IPS DF 6.9 (cell line): Measurements from ENCODE around the gene EEF1AKMT4.
A peak's percentile ranks its signal among the peaks of the same experiment; 100 is the strongest.

Experiments used
- DNase-seq: peaks from one replicate; pipeline ENCODE4 v3.0.0-alpha.2; 2013; ENCODE audit warnings: low read depth, low spot score
- H3K27ac ChIP-seq: one replicate; pipeline ENCODE4 v1.5.1; 2013; ENCODE audit warnings: low read length, control low read depth
- H3K27me3 ChIP-seq: 2 replicates; pipeline ENCODE4 v1.6.1; 2013; ENCODE audit warnings: mild to moderate bottlenecking, low read length; ENCODE audit not compliant: control insufficient read depth, insufficient read depth
- H3K36me3 ChIP-seq: 2 replicates; pipeline ENCODE4 v1.6.1; 2013; ENCODE audit warnings: low read length; ENCODE audit not compliant: control insufficient read depth, insufficient read depth
- H3K4me1 ChIP-seq: 2 replicates; pipeline ENCODE4 v1.6.1; 2013; ENCODE audit warnings: low read length; ENCODE audit not compliant: control insufficient read depth, insufficient read depth
- H3K4me3 ChIP-seq: 2 replicates; pipeline ENCODE4 v1.5.1; 2013; ENCODE audit warnings: mild to moderate bottlenecking, low read length
- H3K9me3 ChIP-seq: 2 replicates; pipeline ENCODE4 v1.6.1; 2013; ENCODE audit warnings: low read length, inconsistent platforms; ENCODE audit not compliant: control insufficient read depth, insufficient read depth
- WGBS: extraction: QIAGEN DNeasy Blood & Tissue Kit; methylation state at CpG from one replicate; pipeline ENCODE4 v1.1.7; 2013; ENCODE audit warnings: mixed read lengths, missing lambda C conversion rate; ENCODE audit not compliant: insufficient read length, insufficient coverage; 5-methylcytosine and 5-hydroxymethylcytosine counted together

The EEF1AKMT4 gene

DNA sequence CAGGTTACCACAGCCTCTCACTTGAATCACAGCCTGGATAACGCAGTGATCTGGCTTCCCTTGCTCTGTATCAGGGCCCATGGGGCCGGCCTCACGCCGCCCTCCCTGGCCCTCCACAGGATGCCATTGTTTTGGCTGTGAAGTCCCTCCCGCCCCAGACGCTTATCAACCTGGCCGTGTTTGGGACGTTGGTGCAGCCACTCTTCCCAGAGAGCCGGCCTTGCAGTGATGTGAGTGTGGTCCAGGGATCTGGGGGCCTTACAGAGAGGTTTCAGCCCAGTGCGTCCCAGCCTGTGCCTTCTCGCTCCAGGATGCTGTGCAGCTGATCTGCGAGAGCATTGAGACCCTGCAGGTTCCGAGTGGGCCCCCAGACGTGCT is 13.4 kb upstream of the EEF1AKMT4 start:
- 0 out of 2 replicates have a peak, but pooled peaks cover 2% of the 10 kb centered on the region for H3K4me1 ChIP-seq
- H3K9me3 ChIP-seq = no peaks in the 10 kb centered on the region
- no peaks in the 10 kb centered on the region for H3K36me3 ChIP-seq
- peaks cover 18% of the 10 kb centered on the region for H3K27me3 ChIP-seq
- WGBS = no CpG with 5 or more reads among the region's 14 CpGs
- no peak for DNase-seq
- H3K4me3 ChIP-seq = no peak overlapping the region
- no peak overlapping the region for H3K27ac ChIP-seq

DNA sequence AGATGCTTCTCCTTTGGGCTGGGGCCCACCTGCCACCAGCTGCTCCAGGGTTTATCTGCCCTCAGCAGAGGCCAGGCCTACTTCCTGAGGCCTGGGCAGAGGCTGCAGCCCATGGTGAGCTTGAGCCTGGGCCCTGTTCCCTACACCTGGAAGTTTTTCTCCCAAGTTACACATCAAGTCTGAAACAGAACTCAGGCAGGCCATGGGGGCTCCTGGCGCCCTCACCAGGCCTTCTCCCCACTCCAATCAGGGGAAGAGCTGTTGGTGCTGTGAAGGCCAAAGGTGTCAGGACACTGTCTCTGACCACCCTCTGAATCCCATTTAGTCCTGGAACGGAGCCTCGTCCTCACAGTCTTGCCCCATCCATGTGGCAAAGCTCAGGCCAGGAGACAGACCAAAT is 12.8 kb upstream of the EEF1AKMT4 start:
- Histone ChIP-seq H3K27ac (no peak overlapping the region), H3K27me3 (peaks cover 12% of the 10 kb centered on the region; the same call in 1 of the 2 replicates), H3K4me1 (0 out of 2 replicates have a peak, but pooled peaks cover 4% of the 10 kb centered on the region), H3K4me3 (no peak overlapping the region), H3K9me3 (no peaks in the 10 kb centered on the region), H3K36me3 (no peaks in the 10 kb centered on the region)
- WGBS = no CpG with 5 or more reads among the region's 3 CpGs
- no peak for DNase-seq

DNA sequence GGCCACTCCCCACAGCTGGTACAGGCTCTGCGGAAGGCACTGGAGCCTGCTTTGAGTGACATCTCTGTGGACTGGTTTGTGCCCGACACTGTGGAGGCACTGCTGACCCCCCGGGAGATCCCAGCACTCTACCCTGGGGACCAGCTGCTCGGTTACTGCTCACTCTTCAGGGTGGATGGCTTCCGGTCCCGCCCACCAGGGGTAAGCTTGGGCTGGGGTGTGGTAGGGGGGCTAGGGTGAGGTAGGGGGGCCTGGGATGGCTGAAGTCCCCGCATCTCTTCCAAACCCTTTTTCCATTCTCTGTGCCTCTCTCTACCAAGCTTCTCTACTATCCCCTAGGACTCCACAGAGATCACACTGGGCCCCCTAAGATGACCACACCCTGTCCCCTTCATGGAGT is 12.3 kb upstream of the EEF1AKMT4 start:
- WGBS = no CpG with 5 or more reads among the region's 7 CpGs
- no peak for DNase-seq
- H3K9me3 ChIP-seq = no peaks in the 10 kb centered on the region
- H3K27ac ChIP-seq = no peak overlapping the region
- H3K36me3 ChIP-seq = no peaks in the 10 kb centered on the region
- peaks cover 6% of the 10 kb centered on the region; the same call in 1 of the 2 replicates for H3K27me3 ChIP-seq
- 0 out of 2 replicates have a peak, but pooled peaks cover 4% of the 10 kb centered on the region for H3K4me1 ChIP-seq
- no peak overlapping the region for H3K4me3 ChIP-seq

DNA sequence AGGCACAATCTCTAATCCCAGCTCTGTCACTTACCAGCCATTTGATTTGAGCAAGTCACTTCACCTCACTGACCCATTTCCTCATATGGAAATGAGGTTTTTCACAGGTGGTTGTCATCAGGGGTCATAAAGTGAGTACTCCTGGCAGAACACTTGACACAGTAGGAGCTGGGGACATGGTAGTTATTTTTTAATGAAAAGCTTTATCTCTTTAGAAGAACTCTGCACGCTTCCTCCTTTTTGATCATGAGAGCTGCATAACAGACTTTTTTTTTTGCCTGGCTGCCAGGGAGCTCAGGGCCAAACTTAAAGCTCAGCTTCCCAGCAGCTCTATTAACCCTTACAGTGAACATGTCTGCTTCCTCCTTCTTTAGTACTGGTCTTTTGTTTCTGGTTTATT is 11.7 kb upstream of the EEF1AKMT4 start:
- no peak for DNase-seq
- Histone ChIP-seq H3K4me3 (no peak overlapping the region), H3K4me1 (0 out of 2 replicates have a peak, but pooled peaks cover 4% of the 10 kb centered on the region), H3K27ac (no peak overlapping the region), H3K27me3 (0 out of 2 replicates have a peak, but pooled peaks cover 1% of the 10 kb centered on the region), H3K36me3 (peaks cover 5% of the 10 kb centered on the region; the same call in 1 of the 2 replicates), H3K9me3 (no peaks in the 10 kb centered on the region)
- no CpG with 5 or more reads among the region's 1 CpG for WGBS

DNA sequence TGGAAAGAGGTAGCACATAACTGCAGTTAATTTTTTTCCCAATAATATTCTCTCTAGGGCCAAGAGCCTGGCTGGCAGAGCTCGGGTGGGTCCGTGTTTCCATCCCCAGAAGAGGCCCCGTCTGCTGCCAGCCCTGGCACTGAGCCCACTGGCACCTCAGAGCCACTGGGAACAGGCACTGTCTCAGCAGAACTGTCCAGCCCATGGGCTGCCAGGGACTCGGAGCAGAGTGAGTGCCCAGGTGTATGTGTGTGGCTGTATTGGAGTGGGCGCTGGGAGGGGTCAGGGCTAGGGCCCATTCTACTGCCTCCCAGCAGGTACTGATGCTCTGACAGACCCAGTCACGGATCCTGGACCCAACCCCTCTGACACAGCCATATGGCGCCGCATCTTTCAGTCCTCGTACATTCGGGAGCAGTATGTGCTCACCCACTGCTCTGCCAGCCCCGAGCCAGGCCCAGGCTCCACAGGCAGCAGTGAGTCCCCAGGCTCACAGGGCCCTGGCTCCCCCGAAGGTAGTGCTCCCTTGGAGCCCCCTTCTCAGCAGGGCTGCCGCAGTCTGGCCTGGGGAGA is 11.1 kb upstream of the EEF1AKMT4 start:
- Histone ChIP-seq H3K27ac (no peak overlapping the region), H3K27me3 (no peaks in the 10 kb centered on the region), H3K9me3 (no peaks in the 10 kb centered on the region), H3K4me1 (0 out of 2 replicates have a peak, but pooled peaks cover 4% of the 10 kb centered on the region), H3K4me3 (no peak overlapping the region), H3K36me3 (peaks cover 7% of the 10 kb centered on the region; the same call in 1 of the 2 replicates)
- no CpG with 5 or more reads among the region's 13 CpGs for WGBS
- DNase-seq = no peak

DNA sequence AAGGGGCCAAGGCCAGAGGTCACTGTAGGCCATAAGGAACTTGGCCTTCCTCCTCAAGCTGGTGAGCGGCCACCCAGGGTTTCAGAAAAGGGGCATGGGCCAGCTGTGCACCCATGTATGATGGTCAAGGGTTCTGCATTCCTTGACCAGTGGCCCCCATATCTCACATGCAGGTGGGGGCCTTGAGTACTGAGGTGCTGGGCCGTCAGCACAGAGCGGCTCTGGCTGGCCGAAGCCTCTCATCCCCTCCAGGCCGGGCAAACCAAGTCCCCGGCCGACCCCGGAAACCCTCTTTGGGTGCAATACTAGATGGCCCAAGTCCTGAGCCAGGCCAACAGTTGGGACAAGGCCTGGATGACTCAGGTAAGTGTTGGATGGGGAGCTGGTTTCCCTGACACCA is 10.3 kb upstream of the EEF1AKMT4 start:
- WGBS = no CpG with 5 or more reads among the region's 8 CpGs
- H3K36me3 ChIP-seq = peaks cover 11% of the 10 kb centered on the region; the same call in 1 of the 2 replicates
- H3K4me1 ChIP-seq = 0 out of 2 replicates have a peak, but pooled peaks cover 4% of the 10 kb centered on the region

DNA sequence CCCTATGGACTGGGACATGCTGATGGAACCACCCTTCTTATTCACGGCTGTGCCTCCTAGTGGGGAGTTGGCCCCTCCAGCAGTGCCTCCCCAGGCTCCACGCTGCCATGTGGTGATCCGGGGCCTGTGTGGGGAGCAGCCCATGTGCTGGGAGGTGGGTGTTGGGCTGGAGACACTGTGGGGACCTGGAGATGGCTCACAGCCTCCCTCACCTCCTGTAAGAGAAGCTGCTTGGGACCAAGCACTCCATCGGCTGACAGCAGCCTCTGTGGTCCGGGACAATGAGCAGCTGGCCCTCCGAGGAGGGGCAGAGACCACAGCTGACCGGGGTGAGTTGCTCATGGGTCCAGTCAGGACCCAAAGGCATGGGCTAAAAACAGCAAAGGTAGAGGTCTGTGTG is 9.8 kb upstream of the EEF1AKMT4 start:
- WGBS = no CpG with 5 or more reads among the region's 7 CpGs

More for the DNA sequence above, 10.3 kb upstream of the EEF1AKMT4 start:
- no peaks in the 10 kb centered on the region for H3K9me3 ChIP-seq
- no peak overlapping the region for H3K27ac ChIP-seq
- no peak for DNase-seq
- H3K27me3 ChIP-seq = no peaks in the 10 kb centered on the region
- H3K4me3 ChIP-seq = no peak overlapping the region

DNA sequence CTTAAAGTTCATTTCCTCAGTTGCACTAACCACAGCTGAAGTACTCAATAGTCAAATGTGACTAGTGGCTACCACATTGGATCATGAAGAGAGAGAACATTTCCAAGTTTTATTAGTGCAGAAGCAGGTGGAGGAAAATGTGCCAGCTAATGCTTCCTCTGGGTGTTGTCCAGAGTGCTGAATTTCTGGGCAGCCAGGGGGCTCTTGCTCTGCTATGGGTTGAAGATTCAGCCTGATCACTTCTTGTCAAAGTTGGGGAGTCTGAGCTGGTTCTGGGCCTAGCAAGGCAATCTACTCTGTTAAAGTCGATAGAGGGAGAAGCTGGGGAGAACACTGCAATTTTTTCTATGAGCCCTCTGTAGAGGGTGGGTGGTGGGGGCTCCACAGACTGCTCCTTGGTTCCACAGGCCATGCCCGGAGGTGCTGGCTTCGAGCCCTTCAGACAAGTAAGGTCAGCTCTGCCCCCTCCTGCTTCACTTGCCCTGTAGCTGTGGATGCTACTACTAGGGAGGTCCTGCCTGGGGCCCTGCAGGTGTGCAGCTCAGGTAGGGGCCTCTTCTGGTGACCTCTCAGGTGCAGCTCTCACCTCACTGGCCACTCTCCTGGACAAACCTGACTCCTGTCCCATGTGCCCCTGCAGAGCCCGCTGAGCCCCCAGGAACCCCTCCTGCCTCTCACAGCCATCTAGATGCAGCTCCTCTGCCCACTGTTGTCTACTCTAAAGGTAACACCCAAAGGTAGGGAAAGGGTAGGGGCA is 8.9 kb upstream of the EEF1AKMT4 start:
- 0 out of 2 replicates have a peak, but pooled peaks cover 4% of the 10 kb centered on the region for H3K4me1 ChIP-seq
- H3K36me3 ChIP-seq = peaks cover 21% of the 10 kb centered on the region; the same call in 1 of the 2 replicates
- no CpG with 5 or more reads among the region's 4 CpGs for WGBS
- H3K4me3 ChIP-seq = no peak overlapping the region
- no peak for DNase-seq
- no peaks in the 10 kb centered on the region for H3K27me3 ChIP-seq
- no peak overlapping the region for H3K27ac ChIP-seq
- no peaks in the 10 kb centered on the region for H3K9me3 ChIP-seq

More for the DNA sequence above, 9.8 kb upstream of the EEF1AKMT4 start:
- Histone ChIP-seq H3K27ac (no peak overlapping the region), H3K4me3 (no peak overlapping the region), H3K27me3 (no peaks in the 10 kb centered on the region), H3K36me3 (peaks cover 14% of the 10 kb centered on the region; the same call in 1 of the 2 replicates), H3K4me1 (0 out of 2 replicates have a peak, but pooled peaks cover 4% of the 10 kb centered on the region), H3K9me3 (no peaks in the 10 kb centered on the region)
- no peak for DNase-seq

DNA sequence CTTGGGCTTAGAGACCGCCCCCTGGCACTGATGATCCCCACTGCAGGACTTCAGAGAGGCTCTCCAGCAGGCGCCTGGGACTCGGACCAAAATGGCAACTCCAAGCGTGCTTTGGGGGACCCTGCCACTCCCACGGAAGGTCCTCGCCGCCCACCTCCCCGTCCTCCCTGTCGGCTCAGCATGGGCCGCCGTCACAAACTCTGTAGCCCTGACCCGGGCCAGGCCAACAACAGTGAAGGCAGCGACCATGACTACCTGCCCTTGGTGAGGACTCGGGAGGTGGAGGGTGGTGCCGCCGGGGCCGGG is 8.4 kb upstream of the EEF1AKMT4 start:
- H3K4me3 ChIP-seq = no peak overlapping the region
- 0 out of 2 replicates have a peak, but pooled peaks cover 4% of the 10 kb centered on the region for H3K4me1 ChIP-seq
- WGBS = no CpG with 5 or more reads among the region's 17 CpGs
- no peak for DNase-seq
- no peaks in the 10 kb centered on the region for H3K9me3 ChIP-seq
- H3K27me3 ChIP-seq = no peaks in the 10 kb centered on the region
- no peak overlapping the region for H3K27ac ChIP-seq
- peaks cover 21% of the 10 kb centered on the region; the same call in 1 of the 2 replicates for H3K36me3 ChIP-seq

DNA sequence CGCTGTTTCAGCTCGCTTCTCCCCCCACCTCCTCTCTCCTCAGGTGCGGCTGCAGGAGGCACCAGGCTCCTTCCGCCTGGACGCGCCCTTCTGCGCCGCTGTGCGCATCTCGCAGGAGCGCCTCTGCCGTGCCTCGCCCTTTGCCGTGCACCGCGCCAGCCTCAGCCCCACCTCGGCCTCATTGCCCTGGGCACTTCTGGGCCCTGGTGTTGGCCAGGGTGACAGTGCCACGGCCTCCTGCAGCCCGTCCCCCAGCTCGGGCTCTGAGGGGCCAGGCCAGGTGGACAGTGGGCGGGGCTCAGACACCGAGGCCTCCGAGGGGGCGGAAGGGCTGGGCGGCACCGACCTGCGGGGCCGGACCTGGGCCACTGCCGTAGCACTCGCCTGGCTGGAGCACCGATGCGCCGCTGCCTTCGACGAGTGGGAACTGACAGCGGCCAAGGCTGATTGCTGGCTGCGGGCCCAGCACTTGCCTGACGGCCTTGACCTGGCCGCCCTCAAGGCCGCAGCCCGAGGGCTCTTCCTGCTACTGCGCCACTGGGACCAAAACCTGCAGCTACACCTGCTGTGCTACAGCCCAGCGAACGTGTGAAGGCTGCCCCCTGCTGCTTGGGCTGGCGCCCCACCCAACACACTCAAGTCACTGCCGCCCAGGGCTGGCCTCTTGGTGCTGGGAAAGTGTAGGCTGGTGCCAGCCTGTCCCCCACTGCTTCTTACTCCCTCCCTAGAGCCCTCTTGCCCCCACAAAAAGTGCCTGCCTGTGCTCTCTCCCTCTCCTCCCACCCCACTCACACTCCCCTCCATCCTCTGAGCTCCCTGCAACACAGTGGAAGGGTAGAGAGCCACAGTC is 7.8 kb upstream of the EEF1AKMT4 start:
- Histone ChIP-seq H3K4me1 (0 out of 2 replicates have a peak, but pooled peaks cover 4% of the 10 kb centered on the region), H3K27me3 (no peaks in the 10 kb centered on the region), H3K36me3 (peaks cover 21% of the 10 kb centered on the region; the same call in 1 of the 2 replicates), H3K9me3 (no peaks in the 10 kb centered on the region), H3K27ac (no peak overlapping the region), H3K4me3 (peak overlapping the region; percentile 20; the same call in 1 of the 2 replicates)
- no CpG with 5 or more reads among the region's 46 CpGs for WGBS
- no peak for DNase-seq
